ENCODE measurements around the gene ZBED2. TPM values are rescaled to one million over a fixed set of nuclear protein-coding genes. Genes with fewer than 3 reads are reported as not detected.

The ZBED2 gene
- total RNA-seq, 1 experiment from 2014 or later, result 0.07 TPM

- ATAC-seq (no peak), DNase-seq (ENCODE audit: low spot score) (no peak)
- CTCF ChIA-PET, result no interaction called here
- Mint-ChIP-seq H3K4me1 (no peaks in the 10 kb centered on the region), H3K27me3 (ENCODE audit: low read depth) (no peaks in the 10 kb centered on the region; the same call in 1 of the 2 replicates), H3K4me3 (no peak overlapping the region), H3K36me3 (no peaks in the 10 kb centered on the region), H3K27ac (no peak overlapping the region), H3K9me3 (peaks cover 6% of the 10 kb centered on the region)
- POLR2A ChIA-PET, result no interaction called here
- no peak for TF ChIP-seq HMGXB4 (CRISPR knock-in tag; IDR thresholded peaks at IDR 0.05)
- TF ChIP-seq GABPB1 (CRISPR knock-in tag; IDR thresholded peaks at IDR 0.05), result no peak
- no peak for TF ChIP-seq ZNF423 (CRISPR knock-in tag; IDR thresholded peaks at IDR 0.05)
- no peak for TF ChIP-seq ARID4B (CRISPR knock-in tag; IDR thresholded peaks at IDR 0.05; ENCODE audit: borderline replicate concordance)
Observed at GRCh38 chr3:111610189-111610588, 15.0 kb upstream of the ZBED2 start.

- H3K36me3 Mint-ChIP-seq, result no peaks in the 10 kb centered on the region
- ChIA-PET CTCF (no interaction called here), POLR2A (no interaction called here)
- no peak for ATAC-seq
- no peak for DNase-seq (ENCODE audit: low spot score)
- no peak overlapping the region for H3K4me3 Mint-ChIP-seq
- no peak overlapping the region for H3K27ac Mint-ChIP-seq
- peaks cover 9% of the 10 kb centered on the region for H3K9me3 Mint-ChIP-seq
- H3K27me3 Mint-ChIP-seq (ENCODE audit: low read depth), result no peaks in the 10 kb centered on the region; the same call in 1 of the 2 replicates
- no peaks in the 10 kb centered on the region for H3K4me1 Mint-ChIP-seq
- no peak for TF ChIP-seq MXD4 (CRISPR knock-in tag; IDR thresholded peaks at IDR 0.05; ENCODE audit: borderline replicate concordance)
- TF ChIP-seq ZNF416 (CRISPR knock-in tag; IDR thresholded peaks at IDR 0.05), result no peak
- TF ChIP-seq IRF1 (CRISPR knock-in tag; IDR thresholded peaks at IDR 0.05), result no peak
- no peak for TF ChIP-seq ATF6 (CRISPR knock-in tag; IDR thresholded peaks at IDR 0.05)
- no peak for TF ChIP-seq AFF4 (CRISPR knock-in tag; IDR thresholded peaks at IDR 0.05; ENCODE audit: borderline replicate concordance)
- no peak for TF ChIP-seq ETV6 (CRISPR knock-in tag; IDR thresholded peaks at IDR 0.05)
- no peak for TF ChIP-seq ZNF423 (CRISPR knock-in tag; IDR thresholded peaks at IDR 0.05)
- TF ChIP-seq ZNF219 (CRISPR knock-in tag; IDR thresholded peaks at IDR 0.05; ENCODE audit: borderline replicate concordance), result no peak
- no peak for TF ChIP-seq JUN (CRISPR knock-in tag; IDR thresholded peaks at IDR 0.05)
- no peak for TF ChIP-seq CREM (CRISPR knock-in tag; IDR thresholded peaks at IDR 0.05)
- TF ChIP-seq TEAD1 (CRISPR knock-in tag; IDR thresholded peaks at IDR 0.05), result no peak
- TF ChIP-seq NR2C2 (CRISPR knock-in tag; IDR thresholded peaks at IDR 0.05), result no peak
- no peak for TF ChIP-seq SOX15 (CRISPR knock-in tag; IDR thresholded peaks at IDR 0.05)
- TF ChIP-seq PRRX2 (CRISPR knock-in tag; IDR thresholded peaks at IDR 0.05), result no peak
- no peak for TF ChIP-seq NFE2L1 (CRISPR knock-in tag; IDR thresholded peaks at IDR 0.05)
- no peak for TF ChIP-seq ZNF425 (CRISPR knock-in tag; conservative IDR thresholded peaks at IDR 0.05)
Observed at GRCh38 chr3:111609700-111610099, 14.6 kb upstream of the ZBED2 start.

All from WTC11 (cell line).